Transverse colon (tissue), 4 donors: ENCODE data around the gene MLLT1. TPM values are rescaled to one million over a fixed set of nuclear protein-coding genes. Genes with fewer than 3 reads are reported as not detected.

Source experiments
- DNase-seq: peaks from one replicate; pipeline ENCODE4 v3.0.0-alpha.2; 2019
- H3K27ac ChIP-seq, 4 donors: fragments of 200-600 bp; sonication (generic); 2 replicates each; pipeline ENCODE4 v1.5.1; 2016 to 2018; ENCODE audit warnings: inconsistent platforms in 4 of 4
- H3K27me3 ChIP-seq: fragments of 200-600 bp; sonication (generic); 2 replicates; pipeline ENCODE4 v1.5.1; 2017; ENCODE audit warnings: inconsistent platforms
- H3K36me3 ChIP-seq, 4 donors: fragments of 200-600 bp; sonication (generic); 2 replicates each; pipeline ENCODE4 v1.5.1; 2017 to 2019; ENCODE audit warnings: inconsistent platforms in 4 of 4
- H3K4me1 ChIP-seq, 4 donors: fragments of 200-600 bp; sonication (generic); 2 replicates each; pipeline ENCODE4 v1.5.1; 2017 to 2020; ENCODE audit warnings: inconsistent platforms in 4 of 4
- H3K4me3 ChIP-seq, 4 donors: fragments of 200-600 bp; sonication (generic); 1 replicate in 1 of 4; 2 replicates in 3 of 4; pipeline versions ENCODE4 v1.5.1 to v1.6.1; 2017 to 2019; ENCODE audit warnings: inconsistent platforms in 4 of 4
- H3K9me3 ChIP-seq, 2 donors: fragments of 200-600 bp; sonication (generic); 2 replicates each; pipeline ENCODE4 v1.5.1; 2017 to 2019; ENCODE audit warnings: inconsistent platforms in 2 of 2
- EP300 ChIP-seq: sonication (generic); formaldehyde crosslinking; IDR thresholded peaks from one replicate; pipeline ENCODE4 v1.6.1; 2017; ENCODE audit warnings: antibody characterized with exemption, low read depth
- POLR2A ChIP-seq: fragments of 450-650 bp; IDR thresholded peaks from one replicate; pipeline ENCODE4 v1.6.1; 2016; ENCODE audit warnings: antibody characterized with exemption, mild to moderate bottlenecking, moderate library complexity
- POLR2AphosphoS5 ChIP-seq, 3 donors: sonication (generic); formaldehyde crosslinking; IDR thresholded peaks; one replicate each; pipeline ENCODE4 v1.6.1; 2016; ENCODE audit warnings: antibody characterized with exemption in 3 of 3
- WGBS, 2 donors: methylation state at CpG; one replicate each; pipeline ENCODE4 v1.1.5; 2018; ENCODE audit warnings: low coverage in 1 of 2; 5-methylcytosine and 5-hydroxymethylcytosine counted together
- in situ Hi-C, 4 donors: fragments of 200-750 bp; cut with MboI; loops; one replicate each; pipeline versions ENCODE4 v1.15.0 to v1.15.1; 2017; ENCODE audit warnings: low sequenced_read_pairs in 3 of 4, low pct_ligation_motif_present in 1 of 4, low pct_unique_long_range_greater_than_20kb in 1 of 4
- intact Hi-C: fragments of 100-400 bp; cut with DNase I; formaldehyde crosslinking; loops from one replicate; pipeline ENCODE4 v1.15.1; 2023; ENCODE audit warnings: low total_unique reads
- total RNA-seq, 4 donors: library from RNA; depleted of rRNA; stranded (reverse); fragments of >200 nt; gene quantifications; one replicate each; pipeline ENCODE4 v1.1.0, GENCODE V29; 2016
- TF ChIP-seq, protein P1 (sequence below), 5 experiments: fragments of 200-600 bp in 3 of 5; fragments of 450-650 bp in 2 of 5; sonication (generic) in 3 of 5; IDR thresholded peaks; 1 replicate in 2 of 5; 2 replicates in 3 of 5; pipeline ENCODE4 v1.5.1; 2016 to 2017; ENCODE audit warnings: antibody characterized with exemption in 5 of 5, inconsistent platforms in 3 of 5, mild to moderate bottlenecking in 2 of 5, moderate library complexity in 1 of 5

MLLT1 gene
- total RNA-seq, 4 donors from 2014 or later, result 12.3 to 34.6 (median 19.7) TPM

GRCh38 chr19:6213266-6213595, 66.5 kb downstream of the MLLT1 start:
- H3K9me3 ChIP-seq, result no peaks in the 10 kb centered on the region
- no peaks in the 10 kb centered on the region for H3K27me3 ChIP-seq
- no peak overlapping the region for H3K27ac ChIP-seq
- intact Hi-C loops (no loop called here), in situ Hi-C loops (no loop called here)
- peaks cover 0 to 17% (median 12%) of the 10 kb centered on the region in 4 donors for H3K4me1 ChIP-seq
- DNase-seq, result no peak
- no peak overlapping the region for H3K4me3 ChIP-seq
- 82% methylated on average over 12 of the region's 12 CpGs; no CpG with 5 or more reads in 1 of the 2 donors for WGBS, 2 donors
- peaks cover 0 to 4% (median 0%) of the 10 kb centered on the region in 4 donors for H3K36me3 ChIP-seq
- no peak for TF ChIP-seq POLR2A
- no peak for TF ChIP-seq POLR2AphosphoS5 (IDR thresholded peaks at IDR 0.05)
- TF ChIP-seq, protein P1, sequence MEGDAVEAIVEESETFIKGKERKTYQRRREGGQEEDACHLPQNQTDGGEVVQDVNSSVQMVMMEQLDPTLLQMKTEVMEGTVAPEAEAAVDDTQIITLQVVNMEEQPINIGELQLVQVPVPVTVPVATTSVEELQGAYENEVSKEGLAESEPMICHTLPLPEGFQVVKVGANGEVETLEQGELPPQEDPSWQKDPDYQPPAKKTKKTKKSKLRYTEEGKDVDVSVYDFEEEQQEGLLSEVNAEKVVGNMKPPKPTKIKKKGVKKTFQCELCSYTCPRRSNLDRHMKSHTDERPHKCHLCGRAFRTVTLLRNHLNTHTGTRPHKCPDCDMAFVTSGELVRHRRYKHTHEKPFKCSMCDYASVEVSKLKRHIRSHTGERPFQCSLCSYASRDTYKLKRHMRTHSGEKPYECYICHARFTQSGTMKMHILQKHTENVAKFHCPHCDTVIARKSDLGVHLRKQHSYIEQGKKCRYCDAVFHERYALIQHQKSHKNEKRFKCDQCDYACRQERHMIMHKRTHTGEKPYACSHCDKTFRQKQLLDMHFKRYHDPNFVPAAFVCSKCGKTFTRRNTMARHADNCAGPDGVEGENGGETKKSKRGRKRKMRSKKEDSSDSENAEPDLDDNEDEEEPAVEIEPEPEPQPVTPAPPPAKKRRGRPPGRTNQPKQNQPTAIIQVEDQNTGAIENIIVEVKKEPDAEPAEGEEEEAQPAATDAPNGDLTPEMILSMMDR (IDR thresholded peaks at IDR 0.05), result no peak
- TF ChIP-seq EP300, result no peak

- H3K4me3 ChIP-seq, result no peak overlapping the region
- peaks cover 0 to 4% (median 0%) of the 10 kb centered on the region in 4 donors for H3K36me3 ChIP-seq
- in situ Hi-C loops (no loop called here), intact Hi-C loops (no loop called here)
- no peak overlapping the region for H3K27ac ChIP-seq
- no peak for TF ChIP-seq EP300
- TF ChIP-seq POLR2A, result no peak
- TF ChIP-seq, protein P1 (IDR thresholded peaks at IDR 0.05), result no peak
- no peak for TF ChIP-seq POLR2AphosphoS5 (IDR thresholded peaks at IDR 0.05)
- no peaks in the 10 kb centered on the region for H3K9me3 ChIP-seq
- 94% methylated on average over 51 of the region's 53 CpGs; no CpG with 5 or more reads in 1 of the 2 donors for WGBS, 2 donors
- H3K4me1 ChIP-seq, result peaks cover 0 to 11% (median 9%) of the 10 kb centered on the region in 4 donors
- DNase-seq, result no peak
- no peaks in the 10 kb centered on the region for H3K27me3 ChIP-seq
Observed at GRCh38 chr19:6212403-6213265, 67.1 kb downstream of the MLLT1 start.

DNA sequence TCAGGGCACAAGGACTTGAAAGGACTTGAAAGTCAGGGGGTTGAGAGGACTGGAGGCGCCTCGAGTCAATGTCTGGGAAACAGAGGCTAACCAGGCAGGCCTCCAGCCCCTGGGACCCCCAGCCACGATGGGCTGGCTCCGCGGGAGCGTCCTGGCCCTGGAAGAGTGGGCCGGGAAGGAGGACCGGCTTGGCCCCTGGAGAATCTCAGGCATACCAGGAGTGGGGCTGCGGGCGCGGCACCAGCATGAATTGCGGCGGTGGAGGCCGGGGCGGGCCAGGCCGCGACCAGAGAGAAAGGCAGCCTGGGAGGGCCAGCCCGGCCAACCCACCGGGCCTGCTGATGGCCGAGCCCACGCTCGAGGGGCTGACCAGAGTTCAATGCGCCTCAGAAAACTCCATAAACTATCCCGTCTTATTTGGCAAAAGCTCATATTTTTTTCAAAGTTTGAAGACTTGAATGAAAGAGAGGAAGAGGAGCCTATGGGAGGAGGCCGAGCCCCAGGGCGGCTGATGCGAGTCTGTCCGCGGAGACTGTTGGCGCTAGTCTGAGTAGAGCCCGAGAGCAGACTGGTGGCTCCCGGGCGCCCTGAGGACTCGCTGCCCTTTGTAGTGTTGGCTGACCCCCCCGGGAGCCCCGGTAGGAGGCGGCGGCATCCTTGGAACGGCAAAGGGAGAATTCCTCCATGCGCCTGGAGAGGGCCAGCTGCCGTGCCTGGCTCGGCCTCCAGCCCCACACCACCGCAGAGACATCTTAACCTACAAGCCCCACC, 68.0 kb downstream of the MLLT1 start:
- Histone ChIP-seq H3K4me1 (peaks cover 0 to 4% (median 2%) of the 10 kb centered on the region in 4 donors), H3K27ac (no peak overlapping the region), H3K27me3 (no peaks in the 10 kb centered on the region), H3K4me3 (no peak overlapping the region), H3K9me3 (no peaks in the 10 kb centered on the region), H3K36me3 (peaks cover 0 to 4% (median 0%) of the 10 kb centered on the region in 4 donors)
- TF ChIP-seq POLR2A (no peak), EP300 (no peak), POLR2AphosphoS5 (IDR thresholded peaks at IDR 0.05) (no peak)
- TF ChIP-seq, protein P1 (IDR thresholded peaks at IDR 0.05), result no peak
- no peak for DNase-seq
- 87 to 89% methylated on average over 10 to 36 of the region's 43 CpGs for WGBS, 2 donors
- in situ Hi-C loops, result no loop called here
- intact Hi-C loops, result no loop called here
